Hematopoietic multipotent progenitor cell (in vitro differentiated cells): ENCODE measurements around the gene PTGES3. TPM values are rescaled to one million over a fixed set of nuclear protein-coding genes. Genes with fewer than 3 reads are reported as not detected.
"Not testable (repeated sequence)": the region's sequence is repeated elsewhere in the genome, so short reads cannot be mapped to it uniquely, and the experiment has no call there.

ENCODE experiments used
- DNase-seq, 3 donors: peaks; one replicate each; pipeline ENCODE4 v3.0.0-alpha.2; 2011 to 2015; ENCODE audit warnings: low read depth in 2 of 3, low spot score in 2 of 3
- total RNA-seq: library from RNA; depleted of rRNA; stranded (reverse); fragments of >200 nt; gene quantifications from one replicate; pipeline ENCODE4 v1.2.3, GENCODE V29; 2012

PTGES3 gene
- total RNA-seq, 1 donor, result 42.3 TPM

- DNase-seq, result peak in 1 of 3 donors; percentile 20
Observed at GRCh38 chr12:56658921-56659320, 29.2 kb downstream of the PTGES3 start.

DNA sequence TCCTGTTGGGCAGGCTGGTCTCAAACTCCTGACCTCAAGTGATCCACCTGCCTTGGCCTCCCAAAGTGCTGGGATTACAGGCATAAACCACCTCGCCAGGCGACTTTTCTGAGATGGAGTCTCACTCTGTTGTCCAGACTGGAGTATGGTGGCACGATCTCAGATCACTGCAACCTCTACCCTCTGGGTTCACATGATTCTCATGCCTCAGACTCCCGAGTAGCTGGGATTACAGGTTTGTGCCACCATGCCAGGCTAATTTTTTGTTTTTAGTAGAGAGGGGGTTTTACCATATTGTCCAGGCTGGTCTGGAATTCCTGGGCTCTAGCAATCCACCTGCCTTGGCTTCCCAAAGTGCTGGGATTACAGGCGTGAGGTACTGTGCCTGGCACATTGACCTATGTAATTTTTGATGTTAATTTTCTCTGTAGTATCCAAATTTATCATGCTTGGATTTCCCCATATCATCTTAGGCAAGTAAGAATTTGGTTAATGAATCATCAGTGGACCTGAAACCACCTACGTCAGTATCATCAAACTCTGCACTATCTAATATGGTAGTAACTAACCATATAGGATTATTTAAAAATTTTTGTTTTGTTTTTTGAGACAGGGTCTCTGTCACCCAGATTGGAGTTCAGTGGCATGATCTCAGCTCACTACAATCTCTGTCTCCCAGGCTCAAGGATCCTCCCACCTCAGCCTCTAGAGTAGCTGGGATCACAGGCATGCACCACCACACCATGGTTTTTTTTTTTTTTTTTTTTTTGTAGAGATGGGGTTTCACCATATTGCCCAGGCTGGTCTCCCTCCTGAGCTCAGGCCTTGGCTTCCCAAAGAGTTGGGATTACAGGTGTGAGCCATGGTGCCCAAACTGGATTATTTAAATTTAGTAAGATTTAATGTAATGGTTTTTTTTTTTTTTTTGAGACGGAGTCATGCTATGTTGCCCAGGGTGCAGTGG is 30.4 kb downstream of the PTGES3 start:
- DNase-seq, result no peak

DNA sequence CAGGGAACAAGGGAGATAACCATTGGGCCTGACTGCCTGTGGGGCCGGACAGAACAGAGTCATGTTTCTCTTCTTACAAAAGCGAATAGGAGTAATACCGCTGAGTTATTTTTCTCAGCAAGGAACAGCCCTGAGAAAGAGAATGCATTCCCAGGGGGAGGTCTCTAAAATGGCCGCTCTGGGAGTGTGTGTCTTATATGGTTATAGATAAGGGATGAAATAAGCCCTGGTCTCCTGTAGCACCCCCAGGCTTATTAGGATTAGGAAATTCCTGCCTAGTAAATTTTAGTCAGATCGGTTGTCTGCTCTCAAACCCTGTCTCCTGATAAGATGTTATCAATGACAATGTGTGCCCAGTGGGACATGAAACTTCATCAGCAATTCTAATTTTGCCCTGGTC is 34.3 kb downstream of the PTGES3 start:
- not testable (repeated sequence) for DNase-seq

DNA sequence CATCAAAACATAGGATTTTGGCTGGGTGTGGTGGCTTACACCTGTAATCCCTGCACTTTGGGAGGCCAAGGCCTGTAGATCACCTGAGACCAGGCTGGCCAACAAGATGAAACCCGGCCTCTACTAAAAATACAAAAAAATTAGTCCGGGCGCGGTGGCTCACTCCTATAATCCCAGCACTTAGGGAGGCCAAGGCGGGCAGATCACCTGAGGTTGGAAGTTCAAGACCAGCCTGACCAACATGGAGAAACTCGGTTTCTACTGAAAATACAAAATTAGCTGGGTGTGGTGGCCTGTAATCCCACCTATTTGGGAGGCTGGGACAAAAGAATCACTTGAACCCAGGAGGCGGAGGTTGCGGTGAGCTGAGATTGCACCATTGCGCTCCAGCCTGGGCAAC is 40.1 kb downstream of the PTGES3 start:
- DNase-seq, result not testable (repeated sequence)

DNA sequence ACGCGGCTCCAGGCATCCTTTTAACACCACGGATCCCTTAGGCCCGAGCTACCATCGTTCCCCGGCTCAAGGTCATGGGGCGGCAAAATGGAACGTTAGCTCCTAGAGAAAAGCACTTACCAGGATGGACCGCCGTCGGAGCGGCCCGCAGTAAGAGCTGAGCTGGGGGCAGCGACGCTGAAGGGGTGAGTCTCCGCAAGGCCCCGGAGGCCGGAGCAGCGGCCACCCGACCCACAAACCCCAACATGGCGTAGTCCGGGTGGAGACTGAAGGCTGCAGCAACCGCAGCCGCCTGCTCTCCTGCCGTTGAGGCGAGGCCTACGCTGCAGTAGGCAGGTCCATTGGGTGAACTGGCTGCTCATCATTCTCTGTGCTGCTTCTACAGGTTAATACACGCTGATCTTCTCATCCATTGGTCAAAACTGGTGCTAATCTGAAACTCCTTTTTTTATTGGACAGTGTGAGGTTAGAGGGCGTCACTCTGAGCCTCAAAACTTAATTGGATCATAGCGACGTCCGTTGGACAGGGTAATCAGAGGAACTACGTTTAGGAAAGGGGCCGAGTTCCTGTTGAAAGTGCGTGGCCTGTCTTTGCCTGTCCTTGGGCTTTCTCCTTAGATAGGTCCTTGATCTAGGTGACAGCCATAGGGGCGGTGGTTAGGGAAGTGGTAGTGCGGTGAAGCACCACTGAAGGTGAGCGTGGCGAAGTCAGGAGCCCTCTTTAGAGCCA is 42.2 kb downstream of the PTGES3 start, which contains the start of gene ATP5F1B:
Gene ATP5F1B, minus strand, starts transcription at position 268 of the 730 bp plus-strand sequence. Its CDS starts 21 bp downstream, at position 247.
- DNase-seq, result peak; percentile 76 to 99 (median 99)

- no peak for DNase-seq
Observed at GRCh38 chr12:56645201-56645716, 42.8 kb downstream of the PTGES3 start.

GRCh38 chr12:56644654-56645053 is 43.4 kb downstream of the PTGES3 start:
- DNase-seq, result no peak

DNA sequence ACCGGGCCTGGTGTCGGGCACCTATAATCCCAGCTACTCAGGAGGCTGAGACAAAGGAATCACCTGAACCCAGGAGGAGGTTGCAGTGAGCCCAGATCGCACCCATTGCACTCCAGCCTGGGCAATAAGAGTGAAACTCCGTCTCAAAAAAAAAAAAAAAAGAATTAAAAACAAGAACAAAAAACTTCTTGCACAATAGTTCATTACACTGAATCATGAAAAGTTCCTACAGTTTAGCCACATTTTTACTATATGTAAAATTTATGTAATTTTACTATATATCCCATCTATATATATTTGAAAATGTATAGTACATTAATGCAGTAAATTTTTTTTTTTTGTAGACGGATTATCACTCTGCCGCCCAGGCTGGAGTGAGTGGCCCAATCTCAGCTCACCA is 46.9 kb downstream of the PTGES3 start:
- no peak for DNase-seq

GRCh38 chr12:56637621-56638020 is 50.5 kb downstream of the PTGES3 start:
- no peak for DNase-seq

DNA sequence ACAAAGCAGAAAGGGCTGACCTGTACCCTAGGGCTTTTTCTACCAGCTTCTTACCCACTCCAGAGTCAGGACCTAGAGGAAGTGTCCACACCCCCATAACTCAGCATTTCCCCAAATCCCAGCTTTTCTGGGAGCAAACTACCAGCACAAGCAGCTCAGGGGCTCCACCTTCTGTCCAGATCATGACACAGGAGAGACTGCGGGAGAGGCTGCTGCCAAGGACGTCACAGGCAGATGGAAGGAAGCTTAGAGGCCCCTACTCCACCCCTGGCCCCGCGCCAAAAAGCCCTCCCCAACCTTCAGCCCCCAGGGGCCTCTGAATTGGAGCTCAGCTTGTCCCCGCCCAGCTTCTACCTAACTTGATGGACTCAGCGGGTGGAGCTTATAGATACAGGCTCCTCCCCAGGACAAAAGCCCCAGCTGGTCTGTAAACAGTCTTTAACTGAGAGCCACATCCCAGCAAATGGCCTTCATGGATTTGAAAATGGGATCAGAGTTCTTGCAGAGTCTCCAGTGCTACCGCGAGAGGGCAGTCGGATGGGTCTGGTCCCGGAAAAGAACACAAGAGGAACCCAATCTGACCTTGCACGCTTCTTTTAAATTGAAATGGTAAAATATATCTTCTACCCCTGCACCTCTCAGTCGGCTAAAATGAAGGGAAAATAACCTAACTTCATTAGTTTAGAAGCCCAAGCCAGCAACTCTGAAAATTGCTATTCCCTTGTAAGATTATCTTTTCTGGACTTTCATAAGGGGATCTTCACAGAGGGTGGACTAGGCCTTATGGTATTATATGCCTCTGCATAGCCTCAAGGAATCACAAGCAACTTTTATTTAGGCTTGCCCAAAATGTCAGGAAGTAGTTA is 51.2 kb downstream of the PTGES3 start:
- DNase-seq, result peak; percentile 83 to 100 (median 100)

DNA sequence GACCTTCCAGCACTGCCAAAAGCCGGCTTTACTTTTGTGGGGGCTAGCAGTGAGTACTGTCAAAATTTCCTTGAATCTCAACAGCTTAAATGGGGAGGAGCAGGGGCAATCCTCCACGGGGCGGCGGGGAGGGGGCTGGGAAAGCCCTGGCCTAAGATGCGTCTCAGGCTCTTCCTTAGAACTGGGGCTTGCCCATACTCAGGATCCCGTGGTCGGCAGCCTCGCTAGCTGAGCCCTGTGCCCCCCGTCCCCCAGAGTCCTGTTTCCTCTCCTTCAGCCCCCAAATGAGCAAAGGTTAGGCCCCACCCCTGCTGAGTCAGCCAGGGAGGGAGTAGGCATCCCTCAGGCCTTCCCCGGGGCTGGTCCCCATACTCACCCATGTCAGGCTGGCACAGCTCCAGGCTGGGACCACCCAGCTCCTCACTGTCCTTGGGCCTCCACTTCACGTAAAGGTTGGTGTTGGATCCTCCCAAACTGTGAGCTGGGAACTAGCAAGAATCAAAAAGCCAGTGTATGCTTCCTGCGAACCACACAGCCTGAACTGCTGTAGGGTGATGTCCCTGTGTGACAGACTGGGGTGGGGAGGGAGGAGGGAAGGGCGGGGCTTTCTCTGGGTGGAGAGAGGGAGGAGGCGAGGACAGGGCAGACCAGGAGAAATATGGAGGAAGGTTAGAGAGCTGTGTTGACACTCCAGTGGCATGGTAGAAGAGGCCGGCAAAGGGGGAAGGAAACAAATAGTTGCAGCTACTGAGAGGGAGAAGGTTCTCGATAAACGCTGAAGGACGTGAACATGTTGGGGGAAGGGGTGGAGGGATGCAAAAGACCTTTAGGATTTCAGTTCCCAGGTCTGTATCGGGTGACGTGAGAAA is 52.0 kb downstream of the PTGES3 start:
- peak; percentile 64 to 91 (median 89) for DNase-seq

- DNase-seq, result peak; percentile 29 to 59 (median 56)
Observed at GRCh38 chr12:56634837-56635791, 53.0 kb downstream of the PTGES3 start.

DNA sequence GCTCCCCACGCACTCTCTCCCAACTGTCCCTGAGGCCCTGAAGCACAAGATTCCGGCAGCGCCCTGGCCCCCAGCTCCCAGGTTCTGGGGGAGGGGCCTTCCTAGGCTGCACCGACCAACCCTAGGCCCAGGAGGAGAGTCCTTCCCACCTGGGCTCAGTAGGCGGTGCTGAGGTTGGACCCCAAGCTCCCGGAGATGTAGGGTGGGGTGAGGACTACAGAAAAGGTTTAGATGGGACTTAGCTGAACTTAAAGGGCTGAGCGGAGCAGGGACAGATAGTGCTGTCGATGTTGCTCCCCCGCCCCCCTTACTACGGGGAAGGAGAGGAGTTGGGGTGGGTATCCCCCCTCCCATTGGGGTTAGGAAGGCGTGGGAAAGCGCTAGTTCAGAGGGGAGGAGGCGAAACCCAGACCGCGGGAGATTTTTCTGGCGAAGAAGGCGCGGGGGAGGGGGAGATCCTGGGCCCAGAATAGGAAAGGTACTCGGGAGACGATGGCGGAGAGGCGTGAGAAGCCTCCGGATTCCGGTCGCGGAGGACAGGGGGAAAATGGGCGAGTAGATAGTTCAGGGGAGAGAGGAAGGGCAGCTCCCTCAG is 53.7 kb downstream of the PTGES3 start:
- DNase-seq, result peak in 1 of 3 donors; percentile 29

DNA sequence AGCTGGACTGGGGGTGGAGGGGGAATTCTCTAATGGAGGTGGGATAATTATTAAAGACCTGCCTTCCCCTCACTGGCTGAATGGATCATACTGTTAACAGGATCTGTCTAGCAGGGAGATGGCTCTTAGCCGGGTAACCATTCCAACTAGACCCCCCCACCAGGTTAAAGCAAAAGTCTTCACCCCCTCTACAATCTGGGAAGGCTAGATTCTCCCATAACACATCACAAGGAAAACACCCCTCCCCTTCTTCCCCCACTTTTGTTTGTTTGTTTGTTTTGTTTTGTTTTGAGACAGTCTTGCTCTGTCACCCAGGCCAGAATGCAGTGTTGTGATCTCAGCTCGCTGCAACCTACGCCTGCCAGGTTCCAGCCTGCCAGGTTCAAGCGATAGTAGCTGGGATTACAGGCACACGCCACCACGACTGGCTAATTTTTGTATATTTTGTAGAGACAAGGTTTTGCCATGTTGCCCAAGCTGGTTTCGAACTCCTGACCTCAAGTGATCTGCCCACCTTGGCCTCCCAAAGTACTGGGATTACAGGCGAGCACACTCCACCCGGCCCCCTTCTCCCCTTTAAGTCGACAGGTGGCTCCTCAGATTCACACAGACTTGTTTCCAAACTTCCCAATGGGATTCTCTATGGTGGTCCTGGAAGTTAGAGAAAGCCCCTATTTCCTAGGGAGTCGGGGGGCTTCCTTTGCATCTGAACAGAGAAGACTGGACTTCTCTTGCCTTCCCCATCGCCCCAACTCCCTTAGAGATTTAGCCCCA is 54.4 kb downstream of the PTGES3 start:
- DNase-seq, result no peak

- no peak for DNase-seq
Observed at GRCh38 chr12:56632701-56633467, 55.2 kb downstream of the PTGES3 start.
